GM23338 (cell line): Measurements from ENCODE around the gene GRHPR. TPM values are rescaled to one million over a fixed set of nuclear protein-coding genes. Genes with fewer than 3 reads are reported as not detected.

ENCODE experiments used
- ATAC-seq: fragments of 200-7000 bp; cut with Tn5 transposase; 3 replicates; pipeline ENCODE4 v1.9.1; 2020
- DNase-seq: peaks from one replicate; pipeline ENCODE4 v3.0.0-alpha.2; 2015; ENCODE audit warnings: low spot score
- H2AFZ ChIP-seq: fragments of 200-600 bp; sonication (generic); 2 replicates; pipeline ENCODE4 v1.8.0; 2016; ENCODE audit warnings: antibody characterized with exemption, mild to moderate bottlenecking, moderate library complexity
- H3F3A ChIP-seq: fragments of 200-600 bp; sonication (generic); replicated peaks from 2 replicates; pipeline ENCODE4 v1.8.0; 2017; ENCODE audit warnings: antibody characterized with exemption, mixed run types, low read depth
- H3K27ac ChIP-seq: fragments of 200-600 bp; sonication (generic); 2 replicates; pipeline ENCODE4 v1.6.1; 2016; ENCODE audit warnings: low read depth
- H3K27me3 ChIP-seq: fragments of 200-600 bp; sonication (generic); 2 replicates; pipeline ENCODE4 v1.8.0; 2016; ENCODE audit warnings: mild to moderate bottlenecking, mixed run types, moderate library complexity; ENCODE audit not compliant: insufficient read depth
- H3K36me3 ChIP-seq: fragments of 200-600 bp; sonication (generic); 2 replicates; pipeline ENCODE4 v1.8.0; 2016; ENCODE audit warnings: mild to moderate bottlenecking; ENCODE audit not compliant: insufficient read depth
- H3K4me1 ChIP-seq: fragments of 200-600 bp; sonication (generic); 2 replicates; pipeline ENCODE4 v1.8.0; 2016; ENCODE audit warnings: mild to moderate bottlenecking, moderate library complexity; ENCODE audit not compliant: insufficient read depth
- H3K4me2 ChIP-seq: fragments of 200-600 bp; sonication (generic); 2 replicates; pipeline ENCODE4 v1.7.1; 2017; ENCODE audit warnings: mixed run types
- H3K4me3 ChIP-seq: fragments of 200-600 bp; sonication (generic); 2 replicates; pipeline ENCODE4 v1.6.1; 2016; ENCODE audit warnings: mixed run types
- H3K79me2 ChIP-seq: fragments of 200-600 bp; sonication (generic); replicated peaks from 2 replicates; pipeline ENCODE4 v1.8.0; 2017; ENCODE audit warnings: mild to moderate bottlenecking; ENCODE audit not compliant: insufficient read depth
- H3K9me2 ChIP-seq: fragments of 200-600 bp; sonication (generic); 2 replicates; pipeline ENCODE4 v1.8.0; 2017; ENCODE audit not compliant: insufficient read depth
- H4K20me1 ChIP-seq: fragments of 200-600 bp; sonication (generic); replicated peaks from 2 replicates; pipeline ENCODE4 v1.8.0; 2017; ENCODE audit warnings: mild to moderate bottlenecking; ENCODE audit not compliant: insufficient read depth
- H3K27ac Mint-ChIP-seq: 2 replicates; pipeline ENCODE4 v1.8.0; 2020; ENCODE audit warnings: inconsistent platforms, mild to moderate bottlenecking, moderate library complexity, mixed read lengths
- H3K27me3 Mint-ChIP-seq: 3 replicates; pipeline ENCODE4 v1.8.0; 2022; ENCODE audit warnings: low read depth, mild to moderate bottlenecking, moderate library complexity, mixed read lengths, inconsistent platforms; ENCODE audit not compliant: insufficient read depth, poor library complexity
- H3K36me3 Mint-ChIP-seq: 3 replicates; pipeline ENCODE4 v1.8.0; 2021; ENCODE audit warnings: low read depth, mild to moderate bottlenecking, inconsistent platforms, moderate library complexity, mixed read lengths
- H3K4me1 Mint-ChIP-seq: 3 replicates; pipeline ENCODE4 v1.8.0; 2020; ENCODE audit warnings: mild to moderate bottlenecking, inconsistent platforms, mixed read lengths
- H3K4me3 Mint-ChIP-seq: 3 replicates; pipeline ENCODE4 v1.8.0; 2021; ENCODE audit warnings: moderate library complexity, mild to moderate bottlenecking, inconsistent platforms, mixed read lengths
- H3K9me3 Mint-ChIP-seq: 3 replicates; pipeline ENCODE4 v1.8.0; 2020; ENCODE audit warnings: moderate library complexity, mild to moderate bottlenecking, inconsistent platforms, mixed read lengths
- CREB1 ChIP-seq: fragments of 250-450 bp; sonication (Bioruptor Pico); IDR thresholded peaks from 2 replicates; pipeline ENCODE4 v1.5.0; 2020; ENCODE audit warnings: low read depth, mild to moderate bottlenecking, moderate library complexity
- ETS1 ChIP-seq: IDR thresholded peaks from 2 replicates; pipeline ENCODE4 v1.6.1; 2016; ENCODE audit warnings: antibody characterized with exemption
- EZH2 ChIP-seq: fragments of 200-600 bp; sonication (generic); IDR thresholded peaks from one replicate; pipeline ENCODE4 v1.8.0; 2017; ENCODE audit warnings: antibody characterized with exemption, mild to moderate bottlenecking, low read depth; ENCODE audit not compliant: unreplicated experiment
- EZH2phosphoT487 ChIP-seq: fragments of 200-600 bp; sonication (generic); IDR thresholded peaks from one replicate; pipeline ENCODE4 v1.8.1; 2018; ENCODE audit warnings: antibody characterized with exemption; ENCODE audit not compliant: unreplicated experiment
- JUNB ChIP-seq: IDR thresholded peaks from one replicate; pipeline ENCODE4 v1.6.1; 2016; ENCODE audit warnings: antibody characterized with exemption; ENCODE audit not compliant: unreplicated experiment
- NANOG ChIP-seq: IDR thresholded peaks from 2 replicates; pipeline ENCODE4 v1.6.1; 2016; ENCODE audit warnings: antibody characterized with exemption, borderline replicate concordance
- POLR2AphosphoS5 ChIP-seq: IDR thresholded peaks from 2 replicates; pipeline ENCODE4 v1.6.1; 2016; ENCODE audit warnings: antibody characterized with exemption, low read depth
- STAT1 ChIP-seq: IDR thresholded peaks from one replicate; pipeline ENCODE4 v1.6.1; 2016; ENCODE audit warnings: antibody characterized with exemption; ENCODE audit not compliant: unreplicated experiment
- ZNF114 ChIP-seq: fragments of 250-450 bp; sonication (Bioruptor Pico); IDR thresholded peaks from 2 replicates; pipeline ENCODE4 v1.5.0; 2020; ENCODE audit warnings: mild to moderate bottlenecking, moderate library complexity
- ZNF331 ChIP-seq: fragments of 250-450 bp; sonication (Bioruptor Pico); IDR thresholded peaks from 2 replicates; pipeline ENCODE4 v1.5.0; 2020; ENCODE audit warnings: low read depth, mild to moderate bottlenecking, moderate library complexity
- ZNF462 ChIP-seq: fragments of 250-450 bp; sonication (Bioruptor Pico); IDR thresholded peaks from 2 replicates; pipeline ENCODE4 v1.5.0; 2020; ENCODE audit warnings: mild to moderate bottlenecking, moderate library complexity
- polyA plus RNA-seq: library from polyadenylated mRNA; unstranded; fragments of >200 nt; fragmentation: Nextera tagmentation; extraction: Ambion mirVana; gene quantifications from 2 replicates; pipeline ENCODE4 v1.2.1, GENCODE V29; 2016
- total RNA-seq: library from RNA; depleted of rRNA; stranded (reverse); fragments of >200 nt; shearing (Covaris generic); gene quantifications from 2 replicates; pipeline ENCODE4 v1.2.3, GENCODE V29; 2014
- TF ChIP-seq, protein P1 (sequence below), 2 experiments: fragments of 200-600 bp in 1 of 2; sonication (generic) in 1 of 2; conservative IDR thresholded peaks; 2 replicates each; pipeline versions ENCODE4 v1.5.1 to v1.6.1; 2016 to 2017; ENCODE audit warnings: antibody characterized with exemption in 2 of 2, low read depth in 2 of 2, mild to moderate bottlenecking in 2 of 2, moderate library complexity in 1 of 2
- TF ChIP-seq, protein P2 (sequence below): IDR thresholded peaks from one replicate; pipeline ENCODE4 v1.6.1; 2018; ENCODE audit warnings: antibody characterized with exemption; ENCODE audit not compliant: unreplicated experiment

The GRHPR gene
- total and polyA plus RNA-seq, 2 experiments from 2014 or later, result 69.0 to 128 TPM

GRCh38 chr9:37428345-37428744 is 5.8 kb downstream of the GRHPR start:
- peaks cover 6% of the 10 kb centered on the region for H3K27me3 Mint-ChIP-seq
- H3K4me3 Mint-ChIP-seq, result no peak overlapping the region
- H3K4me2 ChIP-seq, result no peak overlapping the region
- H2AFZ ChIP-seq, result no peak overlapping the region
- no peak overlapping the region for H3K4me3 ChIP-seq
- peaks cover 71% of the 10 kb centered on the region for H3K36me3 Mint-ChIP-seq
- 0 out of 2 replicates have a peak, but pooled peaks cover 4% of the 10 kb centered on the region for H3F3A ChIP-seq
- H3K79me2 ChIP-seq, result peaks cover 10% of the 10 kb centered on the region
- no peaks in the 10 kb centered on the region for H3K27me3 ChIP-seq
- H3K27ac Mint-ChIP-seq, result no peak overlapping the region; the same call in 1 of the 2 replicates
- peaks cover 2% of the 10 kb centered on the region; the same call in 1 of the 2 replicates for H3K4me1 ChIP-seq
- no peak for ATAC-seq
- DNase-seq, result no peak
- H3K9me2 ChIP-seq, result no peaks in the 10 kb centered on the region
- H4K20me1 ChIP-seq, result peaks cover 4% of the 10 kb centered on the region; the same call in 1 of the 2 replicates
- peaks cover 24% of the 10 kb centered on the region for H3K4me1 Mint-ChIP-seq
- H3K36me3 ChIP-seq, result peaks cover 7% of the 10 kb centered on the region; the same call in 1 of the 2 replicates
- H3K9me3 Mint-ChIP-seq, result no peaks in the 10 kb centered on the region
- TF ChIP-seq EZH2 (no peak), ETS1 (no peak), JUNB (no peak), STAT1 (no peak), ZNF114 (CRISPR knock-in tag) (no peak), POLR2AphosphoS5 (no peak), EZH2phosphoT487 (no peak), CREB1 (CRISPR knock-in tag) (no peak), ZNF462 (CRISPR knock-in tag) (no peak), NANOG (no peak), ZNF331 (no peak)
- TF ChIP-seq, protein P1, sequence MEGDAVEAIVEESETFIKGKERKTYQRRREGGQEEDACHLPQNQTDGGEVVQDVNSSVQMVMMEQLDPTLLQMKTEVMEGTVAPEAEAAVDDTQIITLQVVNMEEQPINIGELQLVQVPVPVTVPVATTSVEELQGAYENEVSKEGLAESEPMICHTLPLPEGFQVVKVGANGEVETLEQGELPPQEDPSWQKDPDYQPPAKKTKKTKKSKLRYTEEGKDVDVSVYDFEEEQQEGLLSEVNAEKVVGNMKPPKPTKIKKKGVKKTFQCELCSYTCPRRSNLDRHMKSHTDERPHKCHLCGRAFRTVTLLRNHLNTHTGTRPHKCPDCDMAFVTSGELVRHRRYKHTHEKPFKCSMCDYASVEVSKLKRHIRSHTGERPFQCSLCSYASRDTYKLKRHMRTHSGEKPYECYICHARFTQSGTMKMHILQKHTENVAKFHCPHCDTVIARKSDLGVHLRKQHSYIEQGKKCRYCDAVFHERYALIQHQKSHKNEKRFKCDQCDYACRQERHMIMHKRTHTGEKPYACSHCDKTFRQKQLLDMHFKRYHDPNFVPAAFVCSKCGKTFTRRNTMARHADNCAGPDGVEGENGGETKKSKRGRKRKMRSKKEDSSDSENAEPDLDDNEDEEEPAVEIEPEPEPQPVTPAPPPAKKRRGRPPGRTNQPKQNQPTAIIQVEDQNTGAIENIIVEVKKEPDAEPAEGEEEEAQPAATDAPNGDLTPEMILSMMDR (conservative IDR thresholded peaks at IDR 0.05; ENCODE audit: low read depth in 2 of 2), result no peak
- TF ChIP-seq, protein P2, sequence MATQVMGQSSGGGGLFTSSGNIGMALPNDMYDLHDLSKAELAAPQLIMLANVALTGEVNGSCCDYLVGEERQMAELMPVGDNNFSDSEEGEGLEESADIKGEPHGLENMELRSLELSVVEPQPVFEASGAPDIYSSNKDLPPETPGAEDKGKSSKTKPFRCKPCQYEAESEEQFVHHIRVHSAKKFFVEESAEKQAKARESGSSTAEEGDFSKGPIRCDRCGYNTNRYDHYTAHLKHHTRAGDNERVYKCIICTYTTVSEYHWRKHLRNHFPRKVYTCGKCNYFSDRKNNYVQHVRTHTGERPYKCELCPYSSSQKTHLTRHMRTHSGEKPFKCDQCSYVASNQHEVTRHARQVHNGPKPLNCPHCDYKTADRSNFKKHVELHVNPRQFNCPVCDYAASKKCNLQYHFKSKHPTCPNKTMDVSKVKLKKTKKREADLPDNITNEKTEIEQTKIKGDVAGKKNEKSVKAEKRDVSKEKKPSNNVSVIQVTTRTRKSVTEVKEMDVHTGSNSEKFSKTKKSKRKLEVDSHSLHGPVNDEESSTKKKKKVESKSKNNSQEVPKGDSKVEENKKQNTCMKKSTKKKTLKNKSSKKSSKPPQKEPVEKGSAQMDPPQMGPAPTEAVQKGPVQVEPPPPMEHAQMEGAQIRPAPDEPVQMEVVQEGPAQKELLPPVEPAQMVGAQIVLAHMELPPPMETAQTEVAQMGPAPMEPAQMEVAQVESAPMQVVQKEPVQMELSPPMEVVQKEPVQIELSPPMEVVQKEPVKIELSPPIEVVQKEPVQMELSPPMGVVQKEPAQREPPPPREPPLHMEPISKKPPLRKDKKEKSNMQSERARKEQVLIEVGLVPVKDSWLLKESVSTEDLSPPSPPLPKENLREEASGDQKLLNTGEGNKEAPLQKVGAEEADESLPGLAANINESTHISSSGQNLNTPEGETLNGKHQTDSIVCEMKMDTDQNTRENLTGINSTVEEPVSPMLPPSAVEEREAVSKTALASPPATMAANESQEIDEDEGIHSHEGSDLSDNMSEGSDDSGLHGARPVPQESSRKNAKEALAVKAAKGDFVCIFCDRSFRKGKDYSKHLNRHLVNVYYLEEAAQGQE, result no peak
- no peak overlapping the region for H3K27ac ChIP-seq
